GM12878 (cell line): ENCODE measurements around the gene RPL7L1. TPM values are rescaled to one million over a fixed set of nuclear protein-coding genes. Genes with fewer than 3 reads are reported as not detected.

ENCODE experiments used
- ATAC-seq: fragments of 200-7000 bp; cut with Tn5 transposase; 3 replicates; pipeline ENCODE4 v1.9.1; 2020; ENCODE audit warnings: mild to moderate bottlenecking, moderate library complexity
- BruUV-seq: library from RNA; stranded (reverse); fragments of 400-500 nt; replicated peaks from 2 replicates; lab custom pipeline; 2021; lab: Mats Ljungman, UMichigan
- CTCF ChIA-PET: fragments of 300-600 bp; sonication (Branson Sonifier 250); formaldehyde crosslinking; extraction: SDS; loops from one replicate; lab custom pipeline; 2021; ENCODE audit warnings: inconsistent platforms; lab: Yijun Ruan, JAX
- POLR2A ChIA-PET: fragments of 350-600 bp; formaldehyde crosslinking; extraction: SDS; loops from one replicate; lab custom pipeline; 2021; ENCODE audit warnings: inconsistent platforms; lab: Charles Lee
- RAD21 ChIA-PET: fragments of 300-600 bp; sonication (Branson Sonifier 250); formaldehyde crosslinking; loops from one replicate; lab custom pipeline; 2023; ENCODE audit warnings: antibody characterized with exemption; ENCODE audit not compliant: unreplicated experiment; lab: Charles Lee
- SMC1A ChIA-PET: fragments of 300-600 bp; sonication (Branson Sonifier 250); formaldehyde crosslinking; loops from one replicate; lab custom pipeline; 2023; ENCODE audit not compliant: unreplicated experiment, uncharacterized antibody; lab: Charles Lee
- DNase-seq: peaks from one replicate; pipeline ENCODE4 v3.0.0-alpha.2; 2011; ENCODE audit warnings: low read depth, low spot score
- FAIRE-seq: peaks from 3 replicates; lab custom pipeline; 2011; peaks lifted over from hg19 to GRCh38; lab: Jason Lieb, UNC
- H2AFZ ChIP-seq: 2 replicates; pipeline ENCODE4 v1.6.0; 2011; ENCODE audit warnings: low read depth, low read length, control low read depth; ENCODE audit not compliant: control insufficient read depth
- H3K27ac ChIP-seq: 2 replicates; pipeline ENCODE4 v1.5.1; 2011; ENCODE audit warnings: control low read depth; ENCODE audit not compliant: control insufficient read depth, insufficient read depth
- H3K27me3 ChIP-seq, 2 experiments: replicated peaks in 1 of 2; 2 replicates each; pipeline versions ENCODE4 v1.6.0 to v1.6.1; 2011; ENCODE audit warnings: low read length in 1 of 2; ENCODE audit not compliant: control insufficient read depth in 2 of 2, insufficient read depth in 2 of 2
- H3K36me3 ChIP-seq, 2 experiments: 2 replicates each; pipeline ENCODE4 v1.5.1; 2011; ENCODE audit warnings: low read length in 1 of 2; ENCODE audit not compliant: control insufficient read depth in 2 of 2, insufficient read depth in 2 of 2
- H3K4me1 ChIP-seq: 2 replicates; pipeline ENCODE4 v1.6.1; 2011; ENCODE audit warnings: mild to moderate bottlenecking, low read length, moderate library complexity, mixed read lengths; ENCODE audit not compliant: control insufficient read depth, insufficient read depth
- H3K4me2 ChIP-seq: 2 replicates; pipeline ENCODE4 v1.6.0; 2011; ENCODE audit warnings: control low read depth; ENCODE audit not compliant: control insufficient read depth, insufficient read depth
- H3K4me3 ChIP-seq: fragments of 200-600 bp; sonication (generic); 2 replicates; pipeline ENCODE4 v1.5.1; 2016
- H3K79me2 ChIP-seq: 2 replicates; pipeline ENCODE4 v1.6.0; 2011; ENCODE audit warnings: low read length; ENCODE audit not compliant: control insufficient read depth, insufficient read depth
- H3K9ac ChIP-seq: 2 replicates; pipeline ENCODE4 v1.8.0; 2011; ENCODE audit warnings: low read length, control low read depth, mixed read lengths; ENCODE audit not compliant: control insufficient read depth, insufficient read depth
- H3K9me3 ChIP-seq: replicated peaks from 3 replicates; pipeline ENCODE4 v1.5.1; 2011; ENCODE audit warnings: mild to moderate bottlenecking, low read length; ENCODE audit not compliant: control insufficient read depth, insufficient read depth
- H4K20me1 ChIP-seq: 2 replicates; pipeline ENCODE4 v1.6.0; 2011; ENCODE audit not compliant: control insufficient read depth, insufficient read depth
- BHLHE40 ChIP-seq, 2 experiments: fragments of 450-650 bp in 1 of 2; IDR thresholded peaks; 2 replicates each; pipeline ENCODE4 v1.6.1; 2011 to 2017; ENCODE audit warnings: low read depth in 2 of 2, borderline replicate concordance in 1 of 2, improper control_type of control experiment in 1 of 2, low read length in 1 of 2, mild to moderate bottlenecking in 1 of 2
- CUX1 ChIP-seq: IDR thresholded peaks from 2 replicates; pipeline ENCODE4 v1.6.1; 2012; ENCODE audit warnings: improper control_type of control experiment, low read depth, low read length; ENCODE audit not compliant: insufficient replicate concordance
- NR2C2 ChIP-seq: IDR thresholded peaks from 2 replicates; pipeline ENCODE4 v1.6.1; 2011; ENCODE audit warnings: borderline replicate concordance, low read depth; ENCODE audit not compliant: control insufficient read depth, insufficient read length
- NR2F1 ChIP-seq: fragments of 450-650 bp; conservative IDR thresholded peaks from 2 replicates; pipeline ENCODE4 v1.6.1; 2017; ENCODE audit warnings: mild to moderate bottlenecking
- RAD21 ChIP-seq: IDR thresholded peaks from 2 replicates; pipeline ENCODE4 v1.6.1; 2011; ENCODE audit warnings: mild to moderate bottlenecking, low read depth, low read length, moderate library complexity; ENCODE audit not compliant: insufficient read depth
- SIN3A ChIP-seq: IDR thresholded peaks from 2 replicates; pipeline ENCODE4 v1.6.1; 2012; ENCODE audit warnings: low read depth, low read length, improper control_type of control experiment
- SMARCA5 ChIP-seq: fragments of 450-650 bp; IDR thresholded peaks from 2 replicates; pipeline ENCODE4 v1.6.1; 2017; ENCODE audit warnings: mild to moderate bottlenecking
- SMC3 ChIP-seq: IDR thresholded peaks from 2 replicates; pipeline ENCODE4 v1.6.1; 2011; ENCODE audit warnings: low read length, improper control_type of control experiment, borderline replicate concordance
- SUPT20H ChIP-seq: IDR thresholded peaks from 2 replicates; pipeline ENCODE4 v1.6.1; 2011; ENCODE audit warnings: low read depth, mild to moderate bottlenecking, low read length, moderate library complexity, borderline replicate concordance; ENCODE audit not compliant: control insufficient read depth
- WGBS: methylation state at CpG from one replicate; pipeline ENCODE4 v1.1.6; 2016; ENCODE audit warnings: low lambda C conversion rate; ENCODE audit not compliant: insufficient replicate concordance, insufficient coverage; ENCODE audit errors: missing lambda C conversion rate; 5-methylcytosine and 5-hydroxymethylcytosine counted together
- in situ Hi-C: fragments of 300-500 bp; cut with MboI; formaldehyde crosslinking; loops from 9 replicates; pipeline ENCODE4 v1.14.3; 2018; ENCODE audit warnings: mixed read lengths
- intact Hi-C: fragments of 100-400 bp; cut with micrococcal nuclease; formaldehyde crosslinking; loops from one replicate; pipeline ENCODE4 v1.14.2; 2022; ENCODE audit not compliant: unreplicated experiment
- polyA plus RNA-seq, 11 experiments: library from polyadenylated mRNA; depleted of rRNA in 4 of 11; unstranded in 6 of 11; stranded (reverse) in 5 of 11; fragments of >200 nt; fragmentation: Nextera tagmentation in 4 of 11; fragmentation: Illumina TruSeq in 1 of 11; extraction: Ambion mirVana in 4 of 11; extraction: Trizol in 1 of 11; gene quantifications; 1 replicate in 1 of 11; 2 replicates in 10 of 11; pipeline versions ENCODE4 v1.2.1 to v1.2.3, GENCODE V29; 2011 to 2016; ENCODE audit warnings: inconsistent platforms in 2 of 11, missing spikeins in 2 of 11, low read depth in 1 of 11
- total RNA-seq, 4 experiments: library from RNA; depleted of rRNA in 3 of 4; stranded (reverse); fragments of >200 nt in 3 of 4; fragmentation: Illumina TruSeq in 1 of 4; extraction: Trizol in 1 of 4; gene quantifications; 2 replicates each; pipeline versions ENCODE4 v1.2.1 to v1.2.3, GENCODE V29; 2013 to 2021

RPL7L1 gene
- total and polyA plus RNA-seq, 10 of the 15 experiments (the other 5 are each of a cell fraction or from before 2014, with no cell fraction given), result 54.1 to 154 (median 104) TPM

DNA sequence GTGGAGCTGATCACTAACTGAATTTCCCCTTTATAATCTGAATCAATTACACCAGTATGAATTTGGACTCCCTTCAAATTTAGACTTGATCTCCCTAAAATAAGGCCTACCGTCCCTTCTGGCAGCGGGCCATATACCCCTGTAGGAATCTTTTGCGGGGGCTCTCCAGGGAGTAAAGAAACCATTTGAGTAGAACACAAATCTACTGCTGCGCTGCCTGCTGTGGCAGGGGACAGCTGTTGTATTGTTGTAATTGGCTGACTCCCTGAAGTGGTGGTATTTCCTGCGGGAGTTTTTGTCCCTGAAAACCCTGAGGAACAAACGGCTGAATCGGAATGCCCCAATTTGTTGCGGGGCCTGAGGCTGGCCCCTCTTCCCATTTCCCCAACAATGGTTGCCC is 20.5 kb downstream of the RPL7L1 start:
- Histone ChIP-seq H3K4me3 (no peak overlapping the region), H4K20me1 (no peaks in the 10 kb centered on the region), H3K4me1 (no peaks in the 10 kb centered on the region), H3K4me2 (no peak overlapping the region), H3K9ac (no peak overlapping the region), H3K36me3 (no peaks in the 10 kb centered on the region), H3K9me3 (no peaks in the 10 kb centered on the region), H3K27ac (no peak overlapping the region), H2AFZ (no peak overlapping the region), H3K79me2 (no peaks in the 10 kb centered on the region), H3K27me3 (no peaks in the 10 kb centered on the region)
- ChIA-PET SMC1A (interaction anchor here (1.0 to 3.1 kb wide), 5 partner anchors 109 to 248 kb away, joined by 3 to 19 read pairs (median 5); partner anchors contain the start of genes KLC4 and MRPL2), RAD21 (interaction anchor here (0.7 to 2.7 kb wide), 5 partner anchors 84 to 335 kb away, joined by 3 to 6 read pairs (median 3); partner anchors contain the start of genes KLHDC3 and PPP2R5D), CTCF (interaction anchor here (0.7 to 3.3 kb wide), 19 partner anchors 9 to 554 kb away, joined by 3 to 28 read pairs (median 5); partner anchors contain the start of genes KLHDC3, MEA1, PEX6 and PPP2R5D), POLR2A (interaction anchor here (0.6 kb wide), 1 partner anchor 423 kb away, joined by 5 read pairs; no protein-coding TSS in a partner anchor)
- DNase-seq, result no peak
- in situ Hi-C loops (no loop called here), intact Hi-C loops (loop anchor here (1.0 to 5.0 kb wide), 5 partner anchors 31 to 239 kb away; partner anchors contain the start of genes KLC4 and MRPL2)
- no TSS peak for BruUV-seq
- FAIRE-seq, result no peak
- no peak for ATAC-seq
- WGBS, result 61% methylated on average over 8 of the region's 8 CpGs
- TF ChIP-seq SUPT20H, result no peak

- CTCF ChIA-PET, result interaction anchor here (0.6 to 3.3 kb wide), 26 partner anchors 9 to 666 kb away, joined by 3 to 28 read pairs (median 4); partner anchors contain the start of genes CNPY3, GNMT, KLHDC3 and MEA1
- in situ Hi-C loops (no loop called here), intact Hi-C loops (loop anchor here (1.0 to 5.0 kb wide), 4 partner anchors 29 to 242 kb away; partner anchors contain the start of genes KLC4 and MRPL2)
- H3K4me2 ChIP-seq, result peak overlapping the region; percentile 27; the same call in 1 of the 2 replicates
- POLR2A ChIA-PET, result interaction anchor here (0.5 kb wide), 1 partner anchor 153 kb away, joined by 3 read pairs; no protein-coding TSS in a partner anchor
- ATAC-seq (peak; percentile 99), FAIRE-seq (peak; percentile 94), DNase-seq (peak; percentile 54)
- no peaks in the 10 kb centered on the region for H3K36me3 ChIP-seq
- no peaks in the 10 kb centered on the region for H3K4me1 ChIP-seq
- RAD21 ChIA-PET, result interaction anchor here (0.9 to 2.7 kb wide), 5 partner anchors 83 to 336 kb away, joined by 3 to 6 read pairs (median 3); partner anchors contain the start of gene PPP2R5D
- no peak overlapping the region for H3K4me3 ChIP-seq
- H3K27ac ChIP-seq, result no peak overlapping the region
- H2AFZ ChIP-seq, result peak overlapping the region; percentile 69
- H3K9me3 ChIP-seq, result no peaks in the 10 kb centered on the region
- 5% methylated on average over 11 of the region's 11 CpGs for WGBS
- H3K79me2 ChIP-seq, result no peaks in the 10 kb centered on the region
- H3K9ac ChIP-seq, result no peak overlapping the region
- BruUV-seq, result no TSS peak
- SMC1A ChIA-PET, result interaction anchor here (0.7 to 3.1 kb wide), 11 partner anchors 39 to 329 kb away, joined by 3 to 19 read pairs (median 3); partner anchors contain the start of genes KLC4, MRPL2 and RRP36
- H3K27me3 ChIP-seq, result no peaks in the 10 kb centered on the region
- H4K20me1 ChIP-seq, result no peaks in the 10 kb centered on the region
- TF ChIP-seq BHLHE40 (IDR thresholded peaks at IDR 0.05; ENCODE audit: borderline replicate concordance in 1 of 2, low read depth in 2 of 2, low read length in 1 of 2) (peak; percentile 14 to 36; a peak in 1 of 4 replicates), NR2C2 (no peak), SMARCA5 (peak; percentile 55; the same call in 1 of the 2 replicates), RAD21 (peak; percentile 98), SIN3A (0 out of 2 replicates have a peak, but pooled peaks have one; percentile 43), SUPT20H (no peak), CUX1 (peak; percentile 40), NR2F1 (peak; percentile 68), SMC3 (peak; percentile 87)
These were observed 22.1 kb downstream of the RPL7L1 start for GRCh38 chr6:42901538-42901957.
